ENCODE data around the gene TWSG1.
"Not testable (repeated sequence)": the region's sequence is repeated elsewhere in the genome, so short reads cannot be mapped to it uniquely, and the experiment has no call there.

DNA sequence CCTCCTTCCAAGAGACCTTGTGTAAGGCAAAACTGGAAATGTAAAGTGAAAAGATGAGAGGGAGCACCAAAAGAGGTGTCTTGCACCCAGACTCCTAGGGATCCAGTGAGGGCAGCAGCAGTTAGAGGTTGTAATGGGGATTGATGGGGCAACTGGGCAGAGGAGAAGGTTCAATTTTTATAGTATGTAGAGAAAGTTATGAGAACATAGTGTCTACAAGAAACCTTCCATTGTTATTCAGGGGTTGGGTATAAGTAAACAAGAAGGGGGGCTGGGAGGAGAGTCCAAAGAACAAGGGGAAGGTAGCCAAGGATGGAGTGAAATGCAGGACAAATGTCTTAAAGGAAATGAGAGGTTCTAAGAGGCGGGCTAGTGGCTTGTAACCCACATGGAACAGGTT is 89.1 kb downstream of the TWSG1 start:
- TF ChIP-seq CTCF (IDR thresholded peaks at IDR 0.05); POLR2A (IDR thresholded peaks at IDR 0.05); POLR2AphosphoS5 (IDR thresholded peaks at IDR 0.05; ENCODE audit: insufficient read depth in 1 of 2, low read depth in 1 of 2): not testable (repeated sequence)

Measured in vagina (tissue), 2 donors.